ENCODE results near the gene KMT2A.

KMT2A gene

DNA sequence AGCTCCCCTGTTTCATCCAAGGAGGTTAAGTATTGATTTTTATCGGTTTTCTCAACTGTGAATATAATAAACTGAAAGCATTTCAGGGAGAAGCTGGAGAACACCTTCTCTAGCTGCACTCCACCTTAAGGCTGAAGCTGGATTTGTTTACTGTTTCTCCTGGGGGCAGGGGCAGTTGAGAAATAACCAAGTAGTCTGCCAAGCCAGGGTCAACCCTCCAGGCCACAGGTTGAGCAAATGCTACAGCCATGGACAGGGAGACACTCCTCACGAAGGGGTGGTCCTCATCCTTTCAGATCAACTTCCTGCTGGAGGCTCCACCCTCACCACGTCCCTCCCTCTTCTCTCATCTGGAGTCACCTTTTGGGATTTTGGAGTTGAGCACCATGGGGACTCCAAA is 90.8 kb downstream of the KMT2A start, which contains the start of gene TTC36:
Gene TTC36 (plus strand): TSS at position 366 of the 400 bp plus-strand sequence. CDS start 21 bp downstream, at position 387.
- peaks cover 32% of the 10 kb centered on the region for H3K36me3 Mint-ChIP-seq (ENCODE audit: low read depth)
- peaks cover 58% of the 10 kb centered on the region for H3K4me1 Mint-ChIP-seq (ENCODE audit: low read depth)
- no peak within 1 kb of the TSS for H3K27ac Mint-ChIP-seq
- intact Hi-C loops (cut with micrococcal nuclease): no loop called here
- H3K4me3 Mint-ChIP-seq: no peak within 1 kb of the TSS
- H3K27me3 Mint-ChIP-seq: peaks cover 38% of the 10 kb centered on the region
- H3K9me3 Mint-ChIP-seq: no peaks in the 10 kb centered on the region

DNA sequence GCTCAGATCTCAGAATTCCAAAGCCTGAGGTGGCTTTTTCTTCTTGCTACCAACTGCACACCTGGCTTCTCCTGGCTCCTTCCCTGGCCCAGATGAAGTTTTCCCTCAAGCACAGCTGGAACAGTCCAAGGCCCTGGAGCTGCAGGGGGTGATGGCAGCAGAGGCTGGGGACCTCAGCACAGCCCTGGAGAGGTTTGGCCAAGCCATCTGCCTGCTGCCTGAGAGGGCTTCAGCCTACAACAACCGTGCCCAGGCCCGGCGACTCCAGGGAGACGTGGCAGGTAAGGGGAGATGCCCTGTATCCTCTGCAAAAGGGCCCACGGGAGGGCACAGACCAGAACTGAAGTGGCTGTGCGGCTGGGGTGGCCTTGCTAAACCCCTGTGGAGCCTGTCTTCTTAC is 92.2 kb downstream of the KMT2A start:
- intact Hi-C loops (cut with micrococcal nuclease): no loop called here

DNA sequence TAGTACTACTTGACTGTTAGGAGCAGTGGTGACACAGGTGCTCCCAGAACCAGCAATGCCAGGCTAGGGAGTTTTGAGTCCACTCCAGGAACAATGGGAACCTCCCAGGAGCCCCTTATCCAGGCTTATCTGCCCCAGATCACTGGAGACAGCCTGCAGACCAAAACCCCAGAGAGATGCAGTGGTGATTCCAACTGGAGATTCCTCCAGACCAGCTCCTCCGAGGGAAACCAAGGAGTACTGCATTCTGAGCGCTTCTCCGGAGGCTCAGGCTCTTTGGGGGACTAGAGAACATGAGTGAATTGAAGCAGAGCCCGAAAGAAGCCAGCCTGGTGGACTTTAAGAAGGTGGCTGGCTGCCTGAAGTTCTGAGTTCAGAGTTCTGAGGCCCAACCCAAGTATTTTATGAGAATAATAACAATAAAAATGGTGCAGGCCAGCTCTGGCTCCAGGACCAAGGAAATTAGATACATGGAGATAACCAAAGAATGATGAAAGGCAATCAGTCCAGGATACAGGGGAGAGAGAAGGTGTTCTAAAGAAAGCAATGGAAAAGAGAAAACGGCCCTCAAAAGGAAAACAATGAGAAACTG is 93.4 kb downstream of the KMT2A start:
- Mint-ChIP-seq H3K4me3 (no peak overlapping the region), H3K27ac (peak overlapping the region; percentile 59), H3K9me3 (no peaks in the 10 kb centered on the region), H3K4me1 (ENCODE audit: low read depth) (peaks cover 38% of the 10 kb centered on the region), H3K36me3 (ENCODE audit: low read depth) (peaks cover 14% of the 10 kb centered on the region), H3K27me3 (peaks cover 38% of the 10 kb centered on the region)
- intact Hi-C loops (cut with micrococcal nuclease): no loop called here

More for the DNA sequence above, 92.2 kb downstream of the KMT2A start:
- Mint-ChIP-seq H3K36me3 (ENCODE audit: low read depth) (peaks cover 21% of the 10 kb centered on the region), H3K27ac (no peak overlapping the region), H3K4me1 (ENCODE audit: low read depth) (peaks cover 50% of the 10 kb centered on the region), H3K4me3 (no peak overlapping the region), H3K27me3 (peaks cover 38% of the 10 kb centered on the region), H3K9me3 (no peaks in the 10 kb centered on the region)

DNA sequence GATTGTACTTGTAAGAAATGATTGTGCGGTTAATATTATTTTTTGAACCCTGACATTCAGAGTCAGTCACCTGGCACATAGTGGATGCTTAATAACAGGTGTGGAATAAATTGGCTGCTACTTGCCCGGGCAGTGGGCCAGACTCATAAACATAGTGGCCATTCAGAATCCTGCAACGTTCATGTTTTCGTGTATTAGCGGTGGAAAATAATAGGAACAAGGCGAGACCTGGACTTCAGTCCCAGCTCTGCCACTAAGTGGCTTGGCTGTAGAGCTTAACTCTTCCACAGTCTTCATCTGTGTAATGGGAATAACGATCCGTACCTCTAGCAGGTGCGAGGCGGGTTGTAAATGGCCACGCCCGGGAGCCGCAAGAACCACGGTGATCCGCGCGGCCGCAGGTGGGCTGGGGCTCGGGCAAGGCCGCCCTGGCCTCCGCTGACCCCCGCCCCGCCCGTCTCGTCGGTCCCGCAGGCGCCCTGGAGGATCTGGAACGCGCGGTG is 93.9 kb downstream of the KMT2A start:
- Mint-ChIP-seq H3K27ac (peak overlapping the region; percentile 56), H3K4me1 (ENCODE audit: low read depth) (peaks cover 33% of the 10 kb centered on the region), H3K27me3 (peaks cover 38% of the 10 kb centered on the region), H3K9me3 (no peaks in the 10 kb centered on the region), H3K36me3 (ENCODE audit: low read depth) (peaks cover 11% of the 10 kb centered on the region), H3K4me3 (peak overlapping the region; percentile 78)
- intact Hi-C loops (cut with micrococcal nuclease): no loop called here

DNA sequence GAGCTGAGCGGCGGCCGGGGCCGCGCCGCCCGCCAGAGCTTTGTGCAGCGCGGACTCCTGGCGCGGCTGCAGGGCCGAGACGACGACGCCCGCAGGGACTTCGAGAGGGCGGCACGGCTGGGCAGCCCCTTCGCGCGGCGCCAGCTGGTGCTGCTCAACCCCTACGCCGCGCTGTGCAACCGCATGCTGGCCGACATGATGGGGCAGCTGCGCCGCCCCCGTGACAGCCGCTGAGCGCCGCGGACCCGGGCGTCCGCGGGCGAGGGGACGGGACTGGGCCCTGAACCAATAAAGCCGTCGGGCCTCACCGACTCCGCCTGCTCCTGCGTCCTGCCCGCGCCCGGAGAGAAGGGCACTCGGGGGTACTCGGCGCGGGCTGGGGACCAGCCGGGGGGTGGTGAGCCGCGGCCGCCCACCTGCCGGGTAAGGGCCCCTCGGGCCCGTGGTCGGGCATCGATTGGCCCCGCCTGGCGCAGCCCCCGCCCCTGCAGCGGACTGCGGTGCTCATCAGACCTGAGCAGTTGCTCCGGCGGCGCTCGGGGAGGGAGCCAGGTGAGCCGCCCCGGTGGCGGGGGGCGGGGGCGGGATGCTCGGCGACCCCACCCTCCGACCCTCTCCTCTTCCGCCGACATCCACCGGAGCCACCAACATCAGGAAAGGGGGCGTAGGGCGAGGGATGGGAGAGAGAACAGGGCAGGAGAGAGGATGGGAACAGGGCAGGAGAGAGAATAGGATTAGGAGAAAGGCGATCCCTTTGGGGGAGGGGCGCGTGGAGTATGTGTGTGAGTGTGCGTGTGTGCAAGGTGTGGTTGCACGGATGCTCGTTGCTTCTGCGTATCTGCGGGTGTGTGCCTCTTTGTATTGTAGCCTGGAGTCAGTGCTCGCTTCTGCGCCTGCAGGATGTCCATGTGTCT is 94.6 kb downstream of the KMT2A start, which contains the start of gene TMEM25:
Gene TMEM25 (plus strand): TSS at position 510 of the 914 bp plus-strand sequence. CDS start 610 bp downstream, outside the sequence.
- H3K27ac Mint-ChIP-seq: peak within 1 kb of the TSS; percentile 56
- H3K36me3 Mint-ChIP-seq (ENCODE audit: low read depth): peaks cover 8% of the 10 kb centered on the region
- H3K27me3 Mint-ChIP-seq: peaks cover 38% of the 10 kb centered on the region
- intact Hi-C loops (cut with micrococcal nuclease): no loop called here
- H3K4me1 Mint-ChIP-seq (ENCODE audit: low read depth): peaks cover 32% of the 10 kb centered on the region
- peak within 1 kb of the TSS; percentile 78 for H3K4me3 Mint-ChIP-seq
- H3K9me3 Mint-ChIP-seq: no peaks in the 10 kb centered on the region

DNA sequence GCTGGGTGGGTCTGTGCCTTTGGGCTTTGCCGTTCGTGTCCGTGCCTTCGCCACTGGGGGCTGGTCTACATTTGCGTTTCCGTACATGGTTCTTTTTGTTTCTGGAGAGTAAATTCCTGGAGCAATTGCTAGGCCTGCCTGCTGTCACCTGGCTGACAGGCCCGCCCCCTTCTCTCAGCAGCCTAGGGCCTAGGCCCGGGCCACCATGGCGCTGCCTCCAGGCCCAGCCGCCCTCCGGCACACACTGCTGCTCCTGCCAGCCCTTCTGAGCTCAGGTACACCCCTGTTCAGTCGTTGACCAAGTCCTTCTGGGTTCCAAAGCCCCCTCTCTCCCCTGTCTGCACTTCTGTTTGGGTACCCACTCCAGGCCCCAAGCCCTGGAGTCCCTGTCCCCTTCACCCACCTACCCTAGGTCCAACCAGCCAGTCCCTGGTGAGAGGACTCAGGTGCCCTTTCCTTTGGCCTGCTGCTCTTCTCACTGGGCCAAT is 95.3 kb downstream of the KMT2A start:
- peaks cover 8% of the 10 kb centered on the region for H3K36me3 Mint-ChIP-seq (ENCODE audit: low read depth)
- no peaks in the 10 kb centered on the region for H3K9me3 Mint-ChIP-seq
- H3K27me3 Mint-ChIP-seq: peaks cover 38% of the 10 kb centered on the region
- no peak overlapping the region for H3K27ac Mint-ChIP-seq
- intact Hi-C loops (cut with micrococcal nuclease): no loop called here
- H3K4me3 Mint-ChIP-seq: peak overlapping the region; percentile 78
- peaks cover 27% of the 10 kb centered on the region for H3K4me1 Mint-ChIP-seq (ENCODE audit: low read depth)

DNA sequence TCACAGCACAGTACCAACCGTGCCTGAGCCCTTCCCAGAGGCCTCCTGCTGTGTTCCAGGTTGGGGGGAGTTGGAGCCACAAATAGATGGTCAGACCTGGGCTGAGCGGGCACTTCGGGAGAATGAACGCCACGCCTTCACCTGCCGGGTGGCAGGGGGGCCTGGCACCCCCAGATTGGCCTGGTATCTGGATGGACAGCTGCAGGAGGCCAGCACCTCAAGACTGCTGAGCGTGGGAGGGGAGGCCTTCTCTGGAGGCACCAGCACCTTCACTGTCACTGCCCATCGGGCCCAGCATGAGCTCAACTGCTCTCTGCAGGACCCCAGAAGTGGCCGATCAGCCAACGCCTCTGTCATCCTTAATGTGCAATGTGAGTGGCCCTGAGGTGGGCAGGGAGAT is 95.8 kb downstream of the KMT2A start:
- Mint-ChIP-seq H3K4me1 (ENCODE audit: low read depth) (peaks cover 22% of the 10 kb centered on the region), H3K27ac (no peak overlapping the region), H3K4me3 (no peak overlapping the region), H3K36me3 (ENCODE audit: low read depth) (peaks cover 7% of the 10 kb centered on the region), H3K27me3 (peaks cover 38% of the 10 kb centered on the region), H3K9me3 (no peaks in the 10 kb centered on the region)
- intact Hi-C loops (cut with micrococcal nuclease): no loop called here

DNA sequence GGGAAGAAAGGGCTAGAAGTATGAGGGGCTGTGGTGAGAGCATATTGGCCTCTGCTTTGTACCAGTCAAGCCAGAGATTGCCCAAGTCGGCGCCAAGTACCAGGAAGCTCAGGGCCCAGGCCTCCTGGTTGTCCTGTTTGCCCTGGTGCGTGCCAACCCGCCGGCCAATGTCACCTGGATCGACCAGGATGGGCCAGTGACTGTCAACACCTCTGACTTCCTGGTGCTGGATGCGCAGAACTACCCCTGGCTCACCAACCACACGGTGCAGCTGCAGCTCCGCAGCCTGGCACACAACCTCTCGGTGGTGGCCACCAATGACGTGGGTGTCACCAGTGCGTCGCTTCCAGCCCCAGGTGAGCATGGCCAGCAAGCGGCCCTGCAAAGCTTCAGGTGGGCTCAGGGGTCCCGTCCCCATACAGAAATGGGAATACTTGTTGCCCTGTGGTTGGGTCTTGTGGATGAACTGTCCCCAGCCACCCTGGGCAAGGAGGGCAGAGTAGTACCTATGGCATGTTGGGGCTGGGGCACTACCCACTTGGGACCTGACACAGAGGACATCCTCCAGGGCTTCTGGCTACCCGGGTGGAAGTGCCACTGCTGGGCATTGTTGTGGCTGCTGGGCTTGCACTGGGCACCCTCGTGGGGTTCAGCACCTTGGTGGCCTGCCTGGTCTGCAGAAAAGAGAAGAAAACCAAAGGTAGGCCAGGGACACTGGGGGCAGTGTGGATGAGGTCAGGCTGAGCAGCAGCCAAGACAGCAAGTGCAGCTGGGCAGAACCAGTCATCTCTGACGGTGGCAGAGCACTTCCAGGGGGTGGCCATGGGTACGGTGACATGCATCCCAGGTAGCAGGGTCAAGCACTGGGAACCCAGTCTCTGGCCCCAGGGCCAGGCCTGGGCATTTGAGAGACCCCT is 96.8 kb downstream of the KMT2A start:
- Mint-ChIP-seq H3K36me3 (ENCODE audit: low read depth) (no peaks in the 10 kb centered on the region), H3K4me1 (ENCODE audit: low read depth) (peaks cover 17% of the 10 kb centered on the region), H3K4me3 (no peak overlapping the region), H3K27me3 (peaks cover 38% of the 10 kb centered on the region), H3K9me3 (no peaks in the 10 kb centered on the region), H3K27ac (no peak overlapping the region)
- intact Hi-C loops (cut with micrococcal nuclease): no loop called here

DNA sequence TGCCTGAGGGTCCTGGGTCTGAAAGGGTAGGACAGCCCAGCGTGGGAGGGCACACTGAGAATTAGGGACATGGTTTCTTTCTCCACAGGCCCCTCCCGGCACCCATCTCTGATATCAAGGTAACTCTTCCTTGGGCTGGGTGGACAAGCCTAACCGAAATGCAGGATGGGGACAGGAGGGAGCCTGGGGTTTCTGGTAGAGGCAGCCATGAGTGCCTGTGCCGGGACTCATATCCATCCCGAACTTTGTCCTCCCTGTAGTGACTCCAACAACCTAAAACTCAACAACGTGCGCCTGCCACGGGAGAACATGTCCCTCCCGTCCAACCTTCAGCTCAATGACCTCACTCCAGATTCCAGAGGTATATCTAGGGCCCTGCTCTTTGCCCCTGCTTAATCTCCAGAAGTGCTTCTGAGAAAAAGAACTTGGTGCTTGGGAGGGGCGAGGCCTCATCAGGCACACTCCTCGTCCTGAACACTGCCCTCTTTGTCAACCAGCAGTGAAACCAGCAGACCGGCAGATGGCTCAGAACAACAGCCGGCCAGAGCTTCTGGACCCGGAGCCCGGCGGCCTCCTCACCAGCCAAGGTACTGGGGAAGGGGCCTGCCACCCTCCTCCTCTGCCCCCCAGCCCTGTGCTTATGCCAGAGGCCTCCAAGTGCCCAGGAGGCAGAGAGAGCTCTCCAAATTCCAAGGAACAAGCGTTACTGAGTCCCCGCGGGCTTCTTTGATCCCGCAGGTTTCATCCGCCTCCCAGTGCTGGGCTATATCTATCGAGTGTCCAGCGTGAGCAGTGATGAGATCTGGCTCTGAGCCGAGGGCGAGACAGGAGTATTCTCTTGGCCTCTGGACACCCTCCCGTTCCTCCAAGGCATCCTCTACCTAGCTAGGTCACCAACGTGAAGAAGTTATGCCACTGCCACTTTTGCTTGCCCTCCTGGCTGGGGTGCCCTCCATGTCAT is 97.8 kb downstream of the KMT2A start:
- Mint-ChIP-seq H3K4me1 (ENCODE audit: low read depth) (peaks cover 17% of the 10 kb centered on the region), H3K9me3 (no peaks in the 10 kb centered on the region), H3K36me3 (ENCODE audit: low read depth) (no peaks in the 10 kb centered on the region), H3K27me3 (peaks cover 31% of the 10 kb centered on the region), H3K4me3 (no peak overlapping the region), H3K27ac (no peak overlapping the region)
- intact Hi-C loops (cut with micrococcal nuclease): no loop called here

DNA sequence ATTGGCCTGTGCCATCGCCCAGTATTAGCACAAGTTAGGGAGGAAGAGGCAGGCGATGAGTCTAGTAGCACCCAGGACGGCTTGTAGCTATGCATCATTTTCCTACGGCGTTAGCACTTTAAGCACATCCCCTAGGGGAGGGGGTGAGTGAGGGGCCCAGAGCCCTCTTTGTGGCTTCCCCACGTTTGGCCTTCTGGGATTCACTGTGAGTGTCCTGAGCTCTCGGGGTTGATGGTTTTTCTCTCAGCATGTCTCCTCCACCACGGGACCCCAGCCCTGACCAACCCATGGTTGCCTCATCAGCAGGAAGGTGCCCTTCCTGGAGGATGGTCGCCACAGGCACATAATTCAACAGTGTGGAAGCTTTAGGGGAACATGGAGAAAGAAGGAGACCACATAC is 99.0 kb downstream of the KMT2A start:
- intact Hi-C loops (cut with micrococcal nuclease): no loop called here
- Mint-ChIP-seq H3K36me3 (ENCODE audit: low read depth) (no peaks in the 10 kb centered on the region), H3K27ac (no peak overlapping the region), H3K9me3 (no peaks in the 10 kb centered on the region), H3K4me3 (no peak overlapping the region), H3K4me1 (ENCODE audit: low read depth) (peaks cover 11% of the 10 kb centered on the region), H3K27me3 (peaks cover 19% of the 10 kb centered on the region)

DNA sequence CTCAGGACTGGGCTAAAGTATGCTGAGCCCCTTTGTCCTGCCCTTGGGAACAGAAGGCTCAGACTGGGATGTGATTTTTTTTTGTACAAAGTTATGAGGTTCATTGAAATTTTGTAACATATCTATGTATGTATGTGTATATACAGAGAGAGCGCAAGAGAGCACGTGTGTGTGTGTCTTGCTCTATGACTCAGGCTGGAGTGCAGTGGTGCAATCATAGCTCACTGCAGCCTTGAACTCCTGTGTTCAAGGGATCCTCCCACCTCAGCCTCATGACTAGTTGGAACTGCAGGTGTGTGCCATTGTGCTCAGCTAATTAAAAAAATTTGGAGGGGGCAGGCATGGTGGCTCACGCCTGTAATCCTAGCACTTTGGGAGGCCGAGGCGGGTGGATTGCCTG is 100.4 kb downstream of the KMT2A start:
- no peaks in the 10 kb centered on the region for H3K4me1 Mint-ChIP-seq (ENCODE audit: low read depth)
- H3K27me3 Mint-ChIP-seq: peaks cover 4% of the 10 kb centered on the region
- no peaks in the 10 kb centered on the region for H3K9me3 Mint-ChIP-seq
- intact Hi-C loops (cut with micrococcal nuclease): no loop called here
- H3K27ac Mint-ChIP-seq: no peak overlapping the region
- H3K4me3 Mint-ChIP-seq: no peak overlapping the region
- H3K36me3 Mint-ChIP-seq (ENCODE audit: low read depth): no peaks in the 10 kb centered on the region

DNA sequence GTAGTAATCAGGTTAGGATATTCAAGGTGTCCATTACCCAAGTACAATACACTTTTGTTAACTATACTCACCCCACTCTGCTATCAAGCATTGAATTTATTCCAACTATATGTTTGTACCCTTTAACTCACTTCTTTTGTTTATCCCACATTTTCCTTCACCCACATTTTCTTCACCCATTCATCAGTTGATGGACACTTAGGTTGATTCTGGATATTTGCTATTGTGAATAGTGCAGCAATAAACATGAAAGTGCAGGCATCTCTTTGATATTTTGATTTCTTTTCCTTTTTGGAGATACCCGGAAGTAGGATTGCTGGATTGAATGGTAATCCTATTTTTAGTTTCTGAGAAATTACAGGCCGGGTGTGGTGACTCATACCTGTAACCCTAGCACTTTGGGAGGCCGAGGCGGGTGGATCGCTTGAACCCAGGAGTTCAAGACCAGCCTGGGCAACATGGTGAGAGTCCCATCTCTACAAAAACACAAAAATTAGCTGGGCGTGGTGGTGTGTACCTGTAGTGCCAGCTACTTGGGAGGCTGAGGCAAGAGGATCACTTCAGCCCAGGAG is 101.2 kb downstream of the KMT2A start:
- Mint-ChIP-seq H3K4me1 (ENCODE audit: low read depth) (no peaks in the 10 kb centered on the region), H3K9me3 (no peaks in the 10 kb centered on the region), H3K27me3 (no peaks in the 10 kb centered on the region), H3K27ac (no peak overlapping the region), H3K36me3 (ENCODE audit: low read depth) (no peaks in the 10 kb centered on the region), H3K4me3 (no peak overlapping the region)
- intact Hi-C loops (cut with micrococcal nuclease): no loop called here

All from dendritic cell treated with granulocyte-macrophage colony-stimulating factor and Interleukin-4, amounts not matched to agents 40 ng/mL and 50 ng/mL, for 4 days (primary cell).